Mesenchymal stem cell (in vitro differentiated cells and primary cell): Measurements from ENCODE around the gene CEP83.

Experiments used
- DNase-seq: peaks from one replicate; pipeline ENCODE4 v3.0.0-alpha.2; 2013
- H2AFZ ChIP-seq: one replicate; pipeline ENCODE4 v1.6.1; 2013; ENCODE audit warnings: low read depth, mild to moderate bottlenecking, control low read depth, inconsistent platforms, low read length, moderate library complexity
- H2AK5ac ChIP-seq: 2 replicates; pipeline ENCODE4 v1.6.1; 2013; ENCODE audit warnings: low read length, moderate library complexity, mild to moderate bottlenecking, inconsistent platforms; ENCODE audit not compliant: severe bottlenecking
- H2BK120ac ChIP-seq: one replicate; pipeline ENCODE4 v1.6.1; 2013; ENCODE audit warnings: low read depth, mild to moderate bottlenecking, inconsistent platforms, low read length, moderate library complexity
- H2BK12ac ChIP-seq, 2 experiments: one replicate each; pipeline ENCODE4 v1.6.1; 2013; ENCODE audit warnings: inconsistent platforms in 2 of 2, low read length in 2 of 2, mild to moderate bottlenecking in 2 of 2, moderate library complexity in 2 of 2, control low read depth in 1 of 2
- H2BK15ac ChIP-seq: one replicate; pipeline ENCODE4 v1.6.1; 2013; ENCODE audit warnings: mild to moderate bottlenecking, low read depth, inconsistent platforms; ENCODE audit not compliant: poor library complexity, severe bottlenecking
- H2BK5ac ChIP-seq: 2 replicates; pipeline ENCODE4 v1.6.1; 2013; ENCODE audit warnings: low read depth, mild to moderate bottlenecking, low read length, control low read depth, inconsistent platforms; ENCODE audit not compliant: poor library complexity, severe bottlenecking
- H3K14ac ChIP-seq, 2 experiments: one replicate each; pipeline ENCODE4 v1.6.1; 2013; ENCODE audit warnings: inconsistent platforms in 2 of 2, low read length in 2 of 2, control low read depth in 1 of 2, mild to moderate bottlenecking in 1 of 2, moderate library complexity in 1 of 2
- H3K18ac ChIP-seq, 2 experiments: one replicate each; pipeline ENCODE4 v1.6.1; 2013; ENCODE audit warnings: inconsistent platforms in 2 of 2, low read length in 2 of 2, control low read depth in 1 of 2, low read depth in 1 of 2, mild to moderate bottlenecking in 1 of 2
- H3K23ac ChIP-seq, 2 experiments: one replicate each; pipeline ENCODE4 v1.6.1; 2013; ENCODE audit warnings: inconsistent platforms in 2 of 2, low read length in 2 of 2, mild to moderate bottlenecking in 2 of 2, moderate library complexity in 2 of 2, control low read depth in 1 of 2
- H3K27ac ChIP-seq: 2 replicates; pipeline ENCODE4 v1.5.1; 2013; ENCODE audit warnings: mild to moderate bottlenecking, moderate library complexity, low read length, control low read depth, inconsistent platforms; ENCODE audit not compliant: poor library complexity, severe bottlenecking
- H3K27me3 ChIP-seq, 2 experiments: 2 replicates each; pipeline versions ENCODE4 v1.6.1 to v1.7.0; 2013; ENCODE audit warnings: low read length in 2 of 2, mild to moderate bottlenecking in 2 of 2, moderate library complexity in 2 of 2, control low read depth in 1 of 2, inconsistent platforms in 1 of 2; ENCODE audit not compliant: control insufficient read depth in 1 of 2, insufficient read depth in 1 of 2
- H3K36me3 ChIP-seq, 2 experiments: 2 replicates each; pipeline versions ENCODE4 v1.6.1 to v1.7.0; 2013; ENCODE audit warnings: low read length in 2 of 2, control low read depth in 1 of 2, inconsistent platforms in 1 of 2, low read depth in 1 of 2, mild to moderate bottlenecking in 1 of 2; ENCODE audit not compliant: insufficient read depth in 2 of 2, control insufficient read depth in 1 of 2
- H3K4ac ChIP-seq, 2 experiments: one replicate each; pipeline ENCODE4 v1.6.1; 2013; ENCODE audit warnings: inconsistent platforms in 2 of 2, low read length in 2 of 2, mild to moderate bottlenecking in 2 of 2, moderate library complexity in 2 of 2, control low read depth in 1 of 2, low read depth in 1 of 2
- H3K4me1 ChIP-seq: 2 replicates; pipeline ENCODE4 v1.6.1; 2013; ENCODE audit warnings: low read depth, low read length, control low read depth; ENCODE audit not compliant: control insufficient read depth, insufficient read depth
- H3K4me2 ChIP-seq: 2 replicates; pipeline ENCODE4 v1.6.1; 2013; ENCODE audit warnings: low read length, mild to moderate bottlenecking, inconsistent platforms; ENCODE audit not compliant: poor library complexity, severe bottlenecking
- H3K4me3 ChIP-seq, 2 experiments: 2 replicates each; pipeline versions ENCODE4 v1.5.1 to v1.7.0; 2013; ENCODE audit warnings: low read length in 2 of 2, mild to moderate bottlenecking in 2 of 2, control low read depth in 1 of 2, low read depth in 1 of 2; ENCODE audit not compliant: insufficient read depth in 1 of 2
- H3K79me1 ChIP-seq: replicated peaks from 2 replicates; pipeline ENCODE4 v1.6.1; 2013; ENCODE audit warnings: mild to moderate bottlenecking, control low read depth, low read length, inconsistent platforms; ENCODE audit not compliant: poor library complexity, severe bottlenecking
- H3K9ac ChIP-seq: 2 replicates; pipeline ENCODE4 v1.7.0; 2013; ENCODE audit warnings: mild to moderate bottlenecking, low read length, moderate library complexity
- H3K9me3 ChIP-seq: 2 replicates; pipeline ENCODE4 v1.7.0; 2013; ENCODE audit warnings: mild to moderate bottlenecking, low read length; ENCODE audit not compliant: control insufficient read depth
- H4K8ac ChIP-seq: one replicate; pipeline ENCODE4 v1.6.1; 2013; ENCODE audit warnings: inconsistent platforms, mild to moderate bottlenecking, low read length, moderate library complexity
- H4K91ac ChIP-seq: one replicate; pipeline ENCODE4 v1.6.1; 2013; ENCODE audit warnings: mild to moderate bottlenecking, low read length, inconsistent platforms
- WGBS: methylation state at CpG from one replicate; pipeline ENCODE4 v1.1.7; 2013; ENCODE audit warnings: mixed read lengths; 5-methylcytosine and 5-hydroxymethylcytosine counted together

The CEP83 gene

DNA sequence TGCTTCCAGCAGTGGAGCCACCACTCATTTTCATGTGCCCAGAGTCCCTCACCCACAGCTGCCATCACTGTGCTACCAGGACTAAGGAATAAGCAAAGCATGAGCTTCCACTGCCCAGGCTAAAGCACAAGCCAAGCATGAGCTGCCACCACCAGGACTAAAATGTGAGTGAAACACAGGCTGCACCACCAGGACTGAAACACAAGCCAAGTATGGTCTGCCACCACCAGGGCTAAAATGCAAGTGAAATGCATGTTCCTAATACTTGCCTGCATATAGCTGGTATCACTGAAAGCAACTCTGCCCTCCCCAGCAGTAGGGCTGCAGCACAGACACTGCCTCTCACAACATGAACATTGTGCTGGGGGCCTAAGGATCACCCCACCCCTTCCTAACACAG lies 30.0 kb downstream of the CEP83 start:
- no peak overlapping the region for H4K8ac ChIP-seq
- no peaks in the 10 kb centered on the region for H3K4me1 ChIP-seq
- peak; percentile 19 for DNase-seq
- no peak overlapping the region for H2AK5ac ChIP-seq
- no peak overlapping the region for H2AFZ ChIP-seq
- no peak overlapping the region for H2BK15ac ChIP-seq
- no peak overlapping the region for H3K27ac ChIP-seq
- H3K4me2 ChIP-seq: no peak overlapping the region
- H4K91ac ChIP-seq: no peak overlapping the region
- H3K27me3 ChIP-seq: no peaks in the 10 kb centered on the region
- peaks cover 17% of the 10 kb centered on the region for H3K79me1 ChIP-seq
- no peak overlapping the region for H3K9ac ChIP-seq
- no peak overlapping the region for H3K18ac ChIP-seq
- H3K23ac ChIP-seq: no peak overlapping the region
- H3K4me3 ChIP-seq: peak overlapping the region in 1 of 2 experiments; percentile 2
- peaks cover 0 to 5% of the 10 kb centered on the region in 2 experiments for H3K36me3 ChIP-seq
- H3K4ac ChIP-seq: no peak overlapping the region
- H2BK12ac ChIP-seq: no peak overlapping the region
- H2BK120ac ChIP-seq: no peak overlapping the region
- H2BK5ac ChIP-seq: no peak overlapping the region
- no peak overlapping the region for H3K14ac ChIP-seq
- H3K9me3 ChIP-seq: peaks cover 25% of the 10 kb centered on the region

DNA sequence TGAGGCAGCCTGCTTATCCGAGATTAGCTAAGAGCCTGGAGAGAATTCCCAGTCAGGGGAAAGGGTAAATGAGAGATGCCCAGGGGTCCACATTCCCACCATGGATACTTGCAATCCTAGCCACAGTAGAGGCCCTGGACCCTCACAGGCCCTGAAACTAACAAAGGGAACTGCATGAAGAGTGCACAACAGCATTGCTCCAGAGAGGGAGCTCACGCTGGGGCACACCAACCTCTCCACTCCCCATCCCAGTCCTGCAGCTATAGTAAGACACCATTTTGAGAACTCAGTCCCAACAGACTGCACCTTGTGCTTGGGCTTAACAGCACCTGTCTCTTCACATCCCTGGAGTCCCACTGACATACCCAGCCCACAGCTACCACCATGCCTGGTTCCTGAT lies 30.5 kb downstream of the CEP83 start:
- no peak overlapping the region for H2BK120ac ChIP-seq
- no peak overlapping the region for H3K23ac ChIP-seq
- DNase-seq: no peak
- H2AK5ac ChIP-seq: no peak overlapping the region
- no peaks in the 10 kb centered on the region for H3K27me3 ChIP-seq
- no peak overlapping the region for H3K9ac ChIP-seq
- no peak overlapping the region for H2AFZ ChIP-seq
- no peak overlapping the region for H2BK15ac ChIP-seq
- H3K79me1 ChIP-seq: peaks cover 17% of the 10 kb centered on the region
- no peak overlapping the region for H4K8ac ChIP-seq
- peaks cover 25% of the 10 kb centered on the region for H3K9me3 ChIP-seq
- H3K4ac ChIP-seq: no peak overlapping the region
- H4K91ac ChIP-seq: no peak overlapping the region
- H3K4me3 ChIP-seq: no peak overlapping the region
- no peak overlapping the region for H3K4me2 ChIP-seq
- WGBS: 97% methylated on average over 1 of the region's 2 CpGs
- peaks cover 0 to 5% of the 10 kb centered on the region in 2 experiments for H3K36me3 ChIP-seq
- no peak overlapping the region for H2BK12ac ChIP-seq
- H3K14ac ChIP-seq: no peak overlapping the region
- no peak overlapping the region for H3K27ac ChIP-seq
- H3K18ac ChIP-seq: no peak overlapping the region
- H3K4me1 ChIP-seq: no peaks in the 10 kb centered on the region
- no peak overlapping the region for H2BK5ac ChIP-seq

GRCh38 chr12:94427501-94428381 lies 31.9 kb downstream of the CEP83 start:
- H3K14ac ChIP-seq: no peak overlapping the region
- H2AK5ac ChIP-seq: no peak overlapping the region
- peaks cover 31% of the 10 kb centered on the region for H3K9me3 ChIP-seq
- WGBS: 60% methylated on average over 2 of the region's 3 CpGs
- no peak overlapping the region for H4K8ac ChIP-seq
- no peak overlapping the region for H3K27ac ChIP-seq
- H3K9ac ChIP-seq: peak overlapping the region; percentile 25
- no peak overlapping the region for H2BK120ac ChIP-seq
- no peak overlapping the region for H2AFZ ChIP-seq
- H3K4me1 ChIP-seq: no peaks in the 10 kb centered on the region
- H3K4me2 ChIP-seq: no peak overlapping the region
- H2BK5ac ChIP-seq: no peak overlapping the region
- no peak overlapping the region for H2BK12ac ChIP-seq
- H3K18ac ChIP-seq: no peak overlapping the region
- no peak overlapping the region for H3K4ac ChIP-seq
- no peak overlapping the region for H2BK15ac ChIP-seq
- DNase-seq: peak; percentile 59
- H3K4me3 ChIP-seq: peak overlapping the region in 1 of 2 experiments; percentile 31
- peaks cover 0 to 5% of the 10 kb centered on the region in 2 experiments for H3K36me3 ChIP-seq
- no peak overlapping the region for H3K23ac ChIP-seq
- peaks cover 12% of the 10 kb centered on the region for H3K79me1 ChIP-seq
- no peaks in the 10 kb centered on the region for H3K27me3 ChIP-seq
- no peak overlapping the region for H4K91ac ChIP-seq

GRCh38 chr12:94426049-94426448 lies 33.6 kb downstream of the CEP83 start:
- Histone ChIP-seq H3K4me2 (no peak overlapping the region), H3K4ac (no peak overlapping the region), H2AFZ (no peak overlapping the region), H4K8ac (no peak overlapping the region), H3K4me1 (no peaks in the 10 kb centered on the region), H2BK5ac (no peak overlapping the region), H4K91ac (no peak overlapping the region), H3K18ac (no peak overlapping the region), H3K23ac (no peak overlapping the region), H3K14ac (no peak overlapping the region), H2BK120ac (no peak overlapping the region), H3K4me3 (no peak overlapping the region), H3K9me3 (peaks cover 42% of the 10 kb centered on the region), H2BK15ac (no peak overlapping the region), H3K27me3 (no peaks in the 10 kb centered on the region), H2AK5ac (no peak overlapping the region), H2BK12ac (no peak overlapping the region), H3K9ac (no peak overlapping the region), H3K27ac (no peak overlapping the region), H3K79me1 (peaks cover 12% of the 10 kb centered on the region), H3K36me3 (peaks cover 0 to 5% of the 10 kb centered on the region in 2 experiments)
- DNase-seq: no peak
- 97% methylated on average over 3 of the region's 3 CpGs for WGBS
